Stimulated activated CD4-positive, alpha-beta T cell treated with anti-CD3 and anti-CD28 coated beads, Interleukin-12 subunit alpha, Interleukin-12 subunit beta, amount 100 ng/mL, for 4 hours (primary cell): Measurements from ENCODE around the gene ZBTB46.
A peak's percentile ranks its signal among the peaks of the same experiment; 100 is the strongest.
"Not testable (repeated sequence)": the region's sequence is repeated elsewhere in the genome, so short reads cannot be mapped to it uniquely, and the experiment has no call there.

Source experiments
- DNase-seq: peaks from one replicate; pipeline ENCODE4 v3.0.0-alpha.2; 2020

The ZBTB46 gene

GRCh38 chr20:63830841-63831588 is at the start of gene ZBTB46:
Gene ZBTB46, minus strand, starts transcription at chr20:63831264. Its CDS starts 40,507 bp downstream, at chr20:63790757.
- DNase-seq, result peak; percentile 44

GRCh38 chr20:63878899-63879663 is 48.0 kb upstream of the ZBTB46 start:
- DNase-seq, result no peak

GRCh38 chr20:63877755-63878470 is 46.8 kb upstream of the ZBTB46 start:
- no peak for DNase-seq

- no peak for DNase-seq
Observed at GRCh38 chr20:63876489-63877036, 45.5 kb upstream of the ZBTB46 start.

- DNase-seq, result not testable (repeated sequence)
Observed at GRCh38 chr20:63874241-63874640, 43.2 kb upstream of the ZBTB46 start.

GRCh38 chr20:63873477-63873971 is 42.5 kb upstream of the ZBTB46 start:
- peak; percentile 36 for DNase-seq

GRCh38 chr20:63868264-63868663 is 37.2 kb upstream of the ZBTB46 start:
- no peak for DNase-seq

GRCh38 chr20:63867042-63867441 is 36.0 kb upstream of the ZBTB46 start:
- DNase-seq, result not testable (repeated sequence)

GRCh38 chr20:63864978-63865640 is 34.0 kb upstream of the ZBTB46 start, which contains the start of gene TPD52L2:
Gene TPD52L2, plus strand, starts transcription at chr20:63865270. Its CDS starts 96 bp downstream, at chr20:63865366.
- DNase-seq, result peak; percentile 95

- DNase-seq, result no peak
Observed at GRCh38 chr20:63864545-63864977, 33.5 kb upstream of the ZBTB46 start.

- peak; percentile 69 for DNase-seq
Observed at GRCh38 chr20:63863798-63864544, 32.9 kb upstream of the ZBTB46 start.

- no peak for DNase-seq
Observed at GRCh38 chr20:63863021-63863797, 32.1 kb upstream of the ZBTB46 start.

GRCh38 chr20:63861981-63862901 is 31.2 kb upstream of the ZBTB46 start:
- no peak for DNase-seq

GRCh38 chr20:63861365-63861934 is 30.4 kb upstream of the ZBTB46 start, which contains the start of gene ABHD16B:
Gene ABHD16B, plus strand, starts transcription at chr20:63861498. Its CDS starts 43 bp downstream, at chr20:63861541.
- DNase-seq, result no peak

GRCh38 chr20:63860325-63861051 is 29.4 kb upstream of the ZBTB46 start:
- DNase-seq, result no peak

GRCh38 chr20:63859166-63859699 is 28.2 kb upstream of the ZBTB46 start:
- no peak for DNase-seq

- DNase-seq, result no peak
Observed at GRCh38 chr20:63858393-63859165, 27.5 kb upstream of the ZBTB46 start.
